Measurements from ENCODE around the gene NSMCE1.
"Not testable (repeated sequence)": the region's sequence is repeated elsewhere in the genome, so short reads cannot be mapped to it uniquely, and the experiment has no call there.

NSMCE1 gene

GRCh38 chr16:27301236-27301861 lies 32.8 kb upstream of the NSMCE1 start:
- DNase-seq (ENCODE audit: low read depth), result no peak
- TF ChIP-seq CTCF (conservative IDR thresholded peaks at IDR 0.05; ENCODE audit: low read depth, low read length), result no peak
- no peak overlapping the region for H3K4me3 ChIP-seq (ENCODE audit: low read length)

- DNase-seq (ENCODE audit: low read depth), result no peak
- no peak overlapping the region for H3K4me3 ChIP-seq (ENCODE audit: low read length)
- no peak for TF ChIP-seq CTCF (conservative IDR thresholded peaks at IDR 0.05; ENCODE audit: low read depth, low read length)
These were observed 29.6 kb upstream of the NSMCE1 start for GRCh38 chr16:27298132-27298531.

GRCh38 chr16:27293343-27293742 lies 24.8 kb upstream of the NSMCE1 start:
- no peak for TF ChIP-seq CTCF (conservative IDR thresholded peaks at IDR 0.05; ENCODE audit: low read depth, low read length)
- no peak for DNase-seq (ENCODE audit: low read depth)

GRCh38 chr16:27291722-27292240 lies 23.2 kb upstream of the NSMCE1 start:
- no peak overlapping the region for H3K4me3 ChIP-seq (ENCODE audit: low read length)
- TF ChIP-seq CTCF (conservative IDR thresholded peaks at IDR 0.05; ENCODE audit: low read depth, low read length), result no peak
- DNase-seq (ENCODE audit: low read depth), result no peak

More at GRCh38 chr16:27293343-27293742, 24.8 kb upstream of the NSMCE1 start:
- no peak overlapping the region for H3K4me3 ChIP-seq (ENCODE audit: low read length)

GRCh38 chr16:27291106-27291505 lies 22.5 kb upstream of the NSMCE1 start:
- no peak for DNase-seq (ENCODE audit: low read depth)
- no peak overlapping the region for H3K4me3 ChIP-seq (ENCODE audit: low read length)
- no peak for TF ChIP-seq CTCF (conservative IDR thresholded peaks at IDR 0.05; ENCODE audit: low read depth, low read length)

- H3K4me3 ChIP-seq (ENCODE audit: low read length), result no peak overlapping the region
- no peak for DNase-seq (ENCODE audit: low read depth)
- TF ChIP-seq CTCF (conservative IDR thresholded peaks at IDR 0.05; ENCODE audit: low read depth, low read length), result no peak
These were observed 22.0 kb upstream of the NSMCE1 start for GRCh38 chr16:27290562-27290961.

GRCh38 chr16:27289669-27290068 lies 21.1 kb upstream of the NSMCE1 start:
- no peak for TF ChIP-seq CTCF (conservative IDR thresholded peaks at IDR 0.05; ENCODE audit: low read depth, low read length)
- DNase-seq (ENCODE audit: low read depth), result no peak
- H3K4me3 ChIP-seq (ENCODE audit: low read length), result no peak overlapping the region

GRCh38 chr16:27288313-27288712 lies 19.7 kb upstream of the NSMCE1 start:
- H3K4me3 ChIP-seq (ENCODE audit: low read length); DNase-seq (ENCODE audit: low read depth): not testable (repeated sequence)

Data from retinal pigment epithelial cell (primary cell).